MM.1S (cell line): ENCODE data around the gene FBXL13.

Source experiments
- CTCF ChIP-seq: fragments of 300-600 bp; sonication (generic); IDR thresholded peaks from 2 replicates; pipeline ENCODE4 v1.5.1; 2016; ENCODE audit warnings: antibody characterized with exemption, low read length, mixed read lengths
- EZH2 ChIP-seq: fragments of 300-600 bp; sonication (generic); optimal IDR thresholded peaks from 2 replicates; pipeline ENCODE3; 2017; ENCODE audit warnings: low read depth, mild to moderate bottlenecking, antibody characterized with exemption, low read length, mixed read lengths
- EZH2phosphoT487 ChIP-seq: fragments of 300-600 bp; sonication (generic); IDR thresholded peaks from 2 replicates; pipeline ENCODE4 v1.6.1; 2018; ENCODE audit warnings: antibody characterized with exemption, low read length

- TF ChIP-seq CTCF: no peak
- no peak for TF ChIP-seq EZH2
- TF ChIP-seq EZH2phosphoT487: no peak
These were observed 80.9 kb downstream of the FBXL13 start for GRCh38 chr7:102993718-102994029.
